Bronchial epithelial cell (primary cell): Measurements from ENCODE around the gene OLIG2. TPM values are rescaled to one million over a fixed set of nuclear protein-coding genes. Genes with fewer than 3 reads are reported as not detected.

Experiments
- DNase-seq: peaks from one replicate; pipeline ENCODE4 v3.0.0-alpha.2; 2010; ENCODE audit warnings: low read depth
- FAIRE-seq: peaks from 2 replicates; lab custom pipeline; 2011; peaks lifted over from hg19 to GRCh38; lab: Jason Lieb, UNC
- H3K27me3 ChIP-seq: 2 replicates; pipeline ENCODE4 v1.5.1; 2011; ENCODE audit warnings: low read length; ENCODE audit not compliant: control insufficient read depth, insufficient read depth
- H3K36me3 ChIP-seq: 2 replicates; pipeline ENCODE4 v1.5.1; 2011; ENCODE audit warnings: low read length; ENCODE audit not compliant: control insufficient read depth, insufficient read depth
- H3K4me3 ChIP-seq: 2 replicates; pipeline ENCODE4 v1.5.1; 2011; ENCODE audit warnings: mild to moderate bottlenecking, low read depth, low read length, control low read depth
- CTCF ChIP-seq: IDR thresholded peaks from 2 replicates; pipeline ENCODE4 v1.5.1; 2011; ENCODE audit warnings: mild to moderate bottlenecking, moderate library complexity, low read length, control low read depth, inconsistent platforms; ENCODE audit not compliant: insufficient read depth, severe bottlenecking
- total RNA-seq: library from RNA; depleted of rRNA; stranded (reverse); fragments of >200 nt; gene quantifications from 2 replicates; pipeline ENCODE4 v1.2.1, GENCODE V29; 2014

The OLIG2 gene
- total RNA-seq, 1 donor from 2014 or later: not detected

GRCh38 chr21:33036430-33037162 lies 10.9 kb downstream of the OLIG2 start:
- peak; percentile 44 for DNase-seq
- Histone ChIP-seq H3K36me3 (no peaks in the 10 kb centered on the region), H3K27me3 (peaks cover 31% of the 10 kb centered on the region), H3K4me3 (no peak overlapping the region)
- TF ChIP-seq CTCF: no peak
- FAIRE-seq: no peak

GRCh38 chr21:33037501-33037900 lies 11.8 kb downstream of the OLIG2 start:
- DNase-seq: no peak
- peaks cover 24% of the 10 kb centered on the region for H3K27me3 ChIP-seq
- TF ChIP-seq CTCF: no peak
- no peak for FAIRE-seq
- no peak overlapping the region for H3K4me3 ChIP-seq
- H3K36me3 ChIP-seq: no peaks in the 10 kb centered on the region

DNA sequence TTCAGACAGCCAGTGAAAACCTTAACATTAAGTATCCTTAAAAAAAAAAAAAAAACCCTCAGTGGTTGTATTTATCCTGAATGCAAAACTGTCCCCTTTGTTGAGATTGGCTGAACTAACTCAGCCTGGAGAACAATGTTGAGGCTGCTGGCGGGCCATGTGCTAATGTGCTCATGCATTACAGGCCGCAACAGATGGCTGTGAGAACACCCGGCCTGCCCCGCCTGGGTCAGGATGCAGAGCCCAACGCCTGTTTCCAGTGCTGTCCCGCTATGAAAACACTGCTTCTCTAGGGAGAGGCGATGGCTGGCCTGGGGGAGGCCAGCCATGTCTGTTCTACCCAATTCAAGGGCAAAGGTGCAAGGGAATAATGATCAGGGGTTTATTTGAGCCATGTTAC lies 13.8 kb downstream of the OLIG2 start:
- H3K36me3 ChIP-seq: no peaks in the 10 kb centered on the region
- FAIRE-seq (no peak), DNase-seq (no peak)
- H3K4me3 ChIP-seq: no peak overlapping the region
- no peak for TF ChIP-seq CTCF
- H3K27me3 ChIP-seq: peaks cover 6% of the 10 kb centered on the region

- FAIRE-seq: no peak
- DNase-seq: no peak
- H3K36me3 ChIP-seq: no peaks in the 10 kb centered on the region
- no peak overlapping the region for H3K4me3 ChIP-seq
- no peak for TF ChIP-seq CTCF
- peaks cover 2% of the 10 kb centered on the region for H3K27me3 ChIP-seq
Measured at GRCh38 chr21:33040215-33040614, 14.5 kb downstream of the OLIG2 start.

GRCh38 chr21:33041981-33042380 lies 16.2 kb downstream of the OLIG2 start:
- no peak for DNase-seq
- H3K4me3 ChIP-seq: no peak overlapping the region
- no peak for TF ChIP-seq CTCF
- H3K36me3 ChIP-seq: no peaks in the 10 kb centered on the region
- no peaks in the 10 kb centered on the region for H3K27me3 ChIP-seq
- no peak for FAIRE-seq

GRCh38 chr21:33042812-33043211 lies 17.1 kb downstream of the OLIG2 start:
- FAIRE-seq (no peak), DNase-seq (peak; percentile 82)
- TF ChIP-seq CTCF: no peak
- Histone ChIP-seq H3K27me3 (no peaks in the 10 kb centered on the region), H3K36me3 (no peaks in the 10 kb centered on the region), H3K4me3 (no peak overlapping the region)
